H9 (cell line): ENCODE results near the gene MAP3K12. TPM values are rescaled to one million over a fixed set of nuclear protein-coding genes. Genes with fewer than 3 reads are reported as not detected.

Experiments used
- DNase-seq: peaks from one replicate; pipeline ENCODE4 v3.0.0-alpha.2; 2017
- H2AFZ ChIP-seq: one replicate; pipeline ENCODE4 v1.6.1; 2013; ENCODE audit warnings: mild to moderate bottlenecking, low read length, control low read depth, moderate library complexity
- H2AK5ac ChIP-seq: 2 replicates; pipeline ENCODE4 v1.6.1; 2013; ENCODE audit warnings: low read length, control low read depth, mixed read lengths; ENCODE audit not compliant: insufficient read length
- H2BK120ac ChIP-seq: one replicate; pipeline ENCODE4 v1.6.1; 2013; ENCODE audit warnings: low read depth, mild to moderate bottlenecking, low read length, control low read depth, inconsistent platforms; ENCODE audit not compliant: poor library complexity, severe bottlenecking
- H2BK12ac ChIP-seq: 2 replicates; pipeline ENCODE4 v1.6.1; 2013; ENCODE audit warnings: low read length, control low read depth, mixed read lengths, low read depth; ENCODE audit not compliant: insufficient read length
- H2BK15ac ChIP-seq: 2 replicates; pipeline ENCODE4 v1.6.1; 2013; ENCODE audit warnings: low read depth, low read length, control low read depth
- H2BK20ac ChIP-seq: one replicate; pipeline ENCODE4 v1.6.1; 2013; ENCODE audit warnings: low read depth, mild to moderate bottlenecking, low read length, control low read depth, inconsistent platforms; ENCODE audit not compliant: poor library complexity, severe bottlenecking
- H2BK5ac ChIP-seq: 2 replicates; pipeline ENCODE4 v1.6.1; 2013; ENCODE audit warnings: low read length, control low read depth, mixed read lengths; ENCODE audit not compliant: insufficient read length
- H3K14ac ChIP-seq: 2 replicates; pipeline ENCODE4 v1.6.1; 2013; ENCODE audit warnings: low read length, control low read depth; ENCODE audit not compliant: insufficient read depth
- H3K18ac ChIP-seq: 2 replicates; pipeline ENCODE4 v1.6.1; 2013; ENCODE audit warnings: low read depth, mild to moderate bottlenecking, mixed read lengths, low read length, control low read depth; ENCODE audit not compliant: insufficient read length
- H3K23ac ChIP-seq: 2 replicates; pipeline ENCODE4 v1.6.1; 2013; ENCODE audit warnings: low read length, control low read depth, mixed read lengths, low read depth; ENCODE audit not compliant: insufficient read length
- H3K23me2 ChIP-seq: 2 replicates; pipeline ENCODE4 v1.6.1; 2013; ENCODE audit warnings: low read depth, mild to moderate bottlenecking, mixed read lengths, low read length, control low read depth; ENCODE audit not compliant: insufficient read length, poor library complexity, severe bottlenecking
- H3K27ac ChIP-seq: 2 replicates; pipeline ENCODE4 v1.5.1; 2013; ENCODE audit warnings: low read length, control low read depth, mixed read lengths, low read depth; ENCODE audit not compliant: insufficient read length
- H3K27me3 ChIP-seq: 2 replicates; pipeline ENCODE4 v1.6.1; 2013; ENCODE audit warnings: low read length, control low read depth, inconsistent platforms; ENCODE audit not compliant: insufficient read depth
- H3K4ac ChIP-seq: 2 replicates; pipeline ENCODE4 v1.6.1; 2013; ENCODE audit warnings: low read depth, mild to moderate bottlenecking, control low read depth, inconsistent platforms, low read length, moderate library complexity
- H3K4me1 ChIP-seq: 2 replicates; pipeline ENCODE4 v1.6.1; 2013; ENCODE audit warnings: low read length, control low read depth, inconsistent platforms; ENCODE audit not compliant: insufficient read depth
- H3K4me2 ChIP-seq: 2 replicates; pipeline ENCODE4 v1.6.1; 2013; ENCODE audit warnings: low read length, control low read depth, mixed read lengths; ENCODE audit not compliant: insufficient read length, insufficient read depth
- H3K56ac ChIP-seq: 2 replicates; pipeline ENCODE4 v1.6.1; 2013; ENCODE audit warnings: low read depth, mild to moderate bottlenecking, mixed read lengths, low read length, control low read depth; ENCODE audit not compliant: insufficient read length
- H3K79me1 ChIP-seq: 2 replicates; pipeline ENCODE4 v1.6.1; 2013; ENCODE audit warnings: low read depth, mild to moderate bottlenecking, moderate library complexity, low read length, control low read depth, inconsistent platforms; ENCODE audit not compliant: insufficient read depth, poor library complexity, severe bottlenecking
- H3K79me2 ChIP-seq: 2 replicates; pipeline ENCODE4 v1.6.1; 2013; ENCODE audit warnings: low read length, control low read depth, inconsistent platforms; ENCODE audit not compliant: insufficient read depth
- H3K9ac ChIP-seq: 2 replicates; pipeline ENCODE4 v1.6.1; 2013; ENCODE audit warnings: low read length, control low read depth, mixed read lengths; ENCODE audit not compliant: insufficient read length; ENCODE audit errors: extremely low read depth
- H3K9me3 ChIP-seq: one replicate; pipeline ENCODE4 v1.6.1; 2013; ENCODE audit warnings: low read depth, low read length, inconsistent platforms; ENCODE audit not compliant: control insufficient read depth
- H3T11ph ChIP-seq: one replicate; pipeline ENCODE4 v1.6.1; 2013; ENCODE audit warnings: mild to moderate bottlenecking, low read length, control low read depth, inconsistent platforms
- H4K20me1 ChIP-seq: one replicate; pipeline ENCODE4 v1.6.1; 2013; ENCODE audit not compliant: control insufficient read depth, insufficient read length, insufficient read depth
- H4K5ac ChIP-seq: 2 replicates; pipeline ENCODE4 v1.6.1; 2013; ENCODE audit warnings: low read depth, mild to moderate bottlenecking, mixed read lengths, low read length, control low read depth; ENCODE audit not compliant: insufficient read length
- H4K8ac ChIP-seq: replicated peaks from 2 replicates; pipeline ENCODE4 v1.6.1; 2013; ENCODE audit warnings: low read length, control low read depth, mixed read lengths, low read depth; ENCODE audit not compliant: insufficient read length
- H4K91ac ChIP-seq: 2 replicates; pipeline ENCODE4 v1.6.1; 2013; ENCODE audit warnings: low read depth, mild to moderate bottlenecking, moderate library complexity, mixed read lengths, low read length, control low read depth; ENCODE audit not compliant: insufficient read length
- H3K27ac Mint-ChIP-seq, 3 experiments: 2 replicates in 2 of 3; 3 replicates in 1 of 3; pipeline ENCODE4 v1.8.0; 2020 to 2021; ENCODE audit warnings: mixed read lengths in 3 of 3, mild to moderate bottlenecking in 1 of 3, moderate library complexity in 1 of 3
- H3K27me3 Mint-ChIP-seq: 2 replicates; pipeline ENCODE4 v1.8.0; 2021; ENCODE audit warnings: low read depth, mild to moderate bottlenecking, moderate library complexity, mixed read lengths
- H3K36me3 Mint-ChIP-seq, 3 experiments: 2 replicates in 2 of 3; 3 replicates in 1 of 3; pipeline ENCODE4 v1.8.0; 2020 to 2021; ENCODE audit warnings: low read depth in 3 of 3, mixed read lengths in 3 of 3; ENCODE audit not compliant: insufficient read depth in 1 of 3
- H3K4me1 Mint-ChIP-seq, 2 experiments: 2 replicates each; pipeline ENCODE4 v1.8.0; 2020; ENCODE audit warnings: mixed read lengths in 2 of 2
- H3K4me3 Mint-ChIP-seq, 2 experiments: 2 replicates in 1 of 2; 3 replicates in 1 of 2; pipeline ENCODE4 v1.8.0; 2020 to 2021; ENCODE audit warnings: mild to moderate bottlenecking in 2 of 2, mixed read lengths in 2 of 2, moderate library complexity in 1 of 2
- H3K9me3 Mint-ChIP-seq, 2 experiments: 2 replicates in 1 of 2; 3 replicates in 1 of 2; pipeline ENCODE4 v1.8.0; 2020; ENCODE audit warnings: mild to moderate bottlenecking in 2 of 2, mixed read lengths in 2 of 2, moderate library complexity in 1 of 2
- WGBS: extraction: QIAGEN DNeasy Blood & Tissue Kit; methylation state at CpG from one replicate; pipeline ENCODE4 v1.1.7; 2013; ENCODE audit warnings: missing lambda C conversion rate, low lambda C conversion rate, mixed read lengths; ENCODE audit not compliant: insufficient read length; ENCODE audit errors: extremely low coverage; 5-methylcytosine and 5-hydroxymethylcytosine counted together
- total RNA-seq: library from RNA; stranded (reverse); gene quantifications from 2 replicates; pipeline ENCODE4 v1.2.1, GENCODE V29; 2021
- TF ChIP-seq, protein P1 (sequence below): fragments of 200-600 bp; sonication (generic); conservative IDR thresholded peaks from 3 replicates; pipeline ENCODE4 v1.8.0; 2021; ENCODE audit warnings: antibody characterized with exemption, mild to moderate bottlenecking

The MAP3K12 gene
- total RNA-seq, 1 experiment from 2014 or later: 22.3 TPM

DNA sequence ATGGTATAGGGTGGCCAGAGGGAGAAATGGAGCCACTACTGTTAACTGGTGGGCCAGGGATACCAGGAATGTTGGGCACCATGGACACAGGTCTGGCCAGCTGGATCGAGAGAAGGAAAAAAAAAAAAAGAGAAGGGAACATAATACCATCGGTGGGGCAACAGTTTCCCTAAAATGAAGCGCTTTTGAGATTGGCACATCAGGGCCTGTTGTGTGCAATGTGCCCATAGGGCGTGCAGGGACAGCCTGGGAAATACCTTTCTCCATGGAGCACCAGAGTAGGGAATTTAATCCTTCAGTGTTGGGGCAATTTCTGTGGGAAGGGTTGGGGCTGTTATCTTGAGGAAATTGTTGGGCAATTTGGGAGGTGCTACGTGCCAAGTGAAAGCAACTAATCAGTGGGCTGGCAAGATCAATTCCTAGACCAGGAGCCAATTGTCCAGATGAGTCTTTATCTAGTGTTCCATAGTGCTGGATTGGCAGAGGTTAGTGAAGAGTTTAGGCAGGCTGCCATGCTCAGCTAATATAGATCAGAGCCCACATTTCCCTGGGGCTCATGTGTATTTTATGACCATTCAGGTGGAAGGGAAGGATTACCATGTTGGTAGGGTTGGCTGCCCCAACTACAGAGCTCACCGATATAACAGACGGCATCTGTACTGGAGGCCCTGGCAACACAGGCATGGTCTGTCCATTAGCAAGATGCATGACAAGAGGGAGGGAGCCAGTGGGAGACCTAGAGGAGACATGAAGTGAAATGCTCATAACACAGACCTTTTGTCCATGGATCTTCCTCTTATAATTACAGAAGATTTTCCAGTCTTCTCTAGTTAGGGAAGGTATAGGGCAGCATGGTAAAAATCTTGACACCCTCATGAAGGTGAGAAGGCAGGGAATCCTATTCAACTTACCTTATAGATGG, 33.5 kb upstream of the MAP3K12 start:
- Mint-ChIP-seq H3K4me1 (no peaks in the 10 kb centered on the region), H3K27ac (no peak overlapping the region), H3K9me3 (no peaks in the 10 kb centered on the region), H3K36me3 (peaks cover 12 to 52% (median 35%) of the 10 kb centered on the region in 3 experiments; a peak in 6 of 7 replicates), H3K4me3 (no peak overlapping the region), H3K27me3 (no peaks in the 10 kb centered on the region)
- no peak overlapping the region for H3K18ac ChIP-seq
- no peak overlapping the region for H3K9ac ChIP-seq
- WGBS: no CpG with 5 or more reads among the region's 7 CpGs
- no peak overlapping the region for H4K5ac ChIP-seq
- no peak overlapping the region for H2AK5ac ChIP-seq
- H2BK120ac ChIP-seq: no peak overlapping the region
- H3K4ac ChIP-seq: no peak overlapping the region
- H3K27me3 ChIP-seq: no peaks in the 10 kb centered on the region
- H3K9me3 ChIP-seq: no peaks in the 10 kb centered on the region
- H4K91ac ChIP-seq: no peak overlapping the region
- no peak overlapping the region for H3K27ac ChIP-seq
- H3K4me2 ChIP-seq: no peak overlapping the region
- no peaks in the 10 kb centered on the region for H3K4me1 ChIP-seq
- H3K14ac ChIP-seq: no peak overlapping the region
- no peak overlapping the region for H3T11ph ChIP-seq
- H2BK15ac ChIP-seq: no peak overlapping the region
- no peak overlapping the region for H2BK20ac ChIP-seq
- no peak overlapping the region for H2BK12ac ChIP-seq
- H4K8ac ChIP-seq: no peak overlapping the region
- no peaks in the 10 kb centered on the region for H3K23me2 ChIP-seq
- TF ChIP-seq, protein P1, sequence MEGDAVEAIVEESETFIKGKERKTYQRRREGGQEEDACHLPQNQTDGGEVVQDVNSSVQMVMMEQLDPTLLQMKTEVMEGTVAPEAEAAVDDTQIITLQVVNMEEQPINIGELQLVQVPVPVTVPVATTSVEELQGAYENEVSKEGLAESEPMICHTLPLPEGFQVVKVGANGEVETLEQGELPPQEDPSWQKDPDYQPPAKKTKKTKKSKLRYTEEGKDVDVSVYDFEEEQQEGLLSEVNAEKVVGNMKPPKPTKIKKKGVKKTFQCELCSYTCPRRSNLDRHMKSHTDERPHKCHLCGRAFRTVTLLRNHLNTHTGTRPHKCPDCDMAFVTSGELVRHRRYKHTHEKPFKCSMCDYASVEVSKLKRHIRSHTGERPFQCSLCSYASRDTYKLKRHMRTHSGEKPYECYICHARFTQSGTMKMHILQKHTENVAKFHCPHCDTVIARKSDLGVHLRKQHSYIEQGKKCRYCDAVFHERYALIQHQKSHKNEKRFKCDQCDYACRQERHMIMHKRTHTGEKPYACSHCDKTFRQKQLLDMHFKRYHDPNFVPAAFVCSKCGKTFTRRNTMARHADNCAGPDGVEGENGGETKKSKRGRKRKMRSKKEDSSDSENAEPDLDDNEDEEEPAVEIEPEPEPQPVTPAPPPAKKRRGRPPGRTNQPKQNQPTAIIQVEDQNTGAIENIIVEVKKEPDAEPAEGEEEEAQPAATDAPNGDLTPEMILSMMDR: no peak
- DNase-seq: no peak
- no peak overlapping the region for H3K56ac ChIP-seq
- H4K20me1 ChIP-seq: no peaks in the 10 kb centered on the region
- no peak overlapping the region for H2BK5ac ChIP-seq
- H3K79me1 ChIP-seq: no peaks in the 10 kb centered on the region
- H2AFZ ChIP-seq: no peak overlapping the region
- H3K23ac ChIP-seq: no peak overlapping the region
- H3K79me2 ChIP-seq: no peaks in the 10 kb centered on the region
